ENCODE data around the gene SLFN12L.

SLFN12L gene

GRCh38 chr17:35559495-35560210, 22.2 kb upstream of the SLFN12L start:
- Histone ChIP-seq H3K9ac (ENCODE audit: low read length) (no peak overlapping the region), H3K27ac (ENCODE audit: low read depth, low read length) (no peak overlapping the region), H3K4me1 (ENCODE audit: control insufficient read depth, insufficient read depth, low read length) (no peaks in the 10 kb centered on the region), H3K36me3 (ENCODE audit: control insufficient read depth, insufficient read depth, low read length) (no peaks in the 10 kb centered on the region), H3K4me3 (ENCODE audit: low read length) (no peak overlapping the region), H3K27me3 (ENCODE audit: control insufficient read depth, insufficient read depth, low read length) (peaks cover 2% of the 10 kb centered on the region)

DNA sequence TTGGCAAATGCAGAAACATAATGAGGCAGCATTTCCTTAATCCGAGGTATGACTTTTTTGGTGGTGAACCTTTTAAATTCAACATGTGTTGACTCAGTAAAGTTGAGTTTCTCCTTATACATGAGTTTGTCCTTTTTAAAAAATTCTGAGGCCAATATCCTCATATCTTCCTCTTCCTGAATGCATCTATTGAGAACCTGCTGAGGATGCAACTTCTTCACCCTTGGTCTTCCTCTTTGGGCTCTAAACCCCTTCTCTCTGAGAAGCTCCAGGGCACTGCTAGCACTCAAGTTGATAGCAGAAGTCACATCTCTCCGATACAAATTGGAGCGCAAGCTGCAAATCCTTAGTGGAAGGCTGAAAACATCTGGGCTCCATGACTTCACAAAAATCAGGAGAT, 19.9 kb upstream of the SLFN12L start:
- Histone ChIP-seq H3K27ac (ENCODE audit: low read depth, low read length) (no peak overlapping the region), H3K4me3 (ENCODE audit: low read length) (no peak overlapping the region), H3K4me1 (ENCODE audit: control insufficient read depth, insufficient read depth, low read length) (no peaks in the 10 kb centered on the region), H3K9ac (ENCODE audit: low read length) (no peak overlapping the region), H3K27me3 (ENCODE audit: control insufficient read depth, insufficient read depth, low read length) (peaks cover 2% of the 10 kb centered on the region), H3K36me3 (ENCODE audit: control insufficient read depth, insufficient read depth, low read length) (no peaks in the 10 kb centered on the region)

DNA sequence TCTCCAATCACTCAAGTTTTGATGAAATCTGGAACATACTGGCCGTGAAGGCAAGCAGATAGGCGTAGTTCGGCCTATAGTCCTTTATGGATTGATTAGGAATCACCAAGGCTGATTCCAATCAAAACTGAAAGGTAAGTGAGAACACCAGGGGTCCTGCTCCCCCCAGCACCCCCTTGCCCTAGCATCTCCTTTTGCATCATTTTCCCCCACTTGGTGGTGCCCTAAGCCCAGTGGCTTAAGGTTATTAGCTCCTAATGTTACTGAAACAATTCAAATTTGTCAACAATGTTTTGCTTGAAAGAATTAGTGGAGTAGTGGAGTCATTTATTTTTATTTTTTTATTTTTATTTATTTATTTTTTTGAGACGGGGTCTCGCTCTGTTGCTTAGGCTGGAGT, 18.2 kb upstream of the SLFN12L start:
- Histone ChIP-seq H3K27ac (ENCODE audit: low read depth, low read length) (no peak overlapping the region), H3K27me3 (ENCODE audit: control insufficient read depth, insufficient read depth, low read length) (peaks cover 2% of the 10 kb centered on the region), H3K4me1 (ENCODE audit: control insufficient read depth, insufficient read depth, low read length) (no peaks in the 10 kb centered on the region), H3K36me3 (ENCODE audit: control insufficient read depth, insufficient read depth, low read length) (no peaks in the 10 kb centered on the region), H3K9ac (ENCODE audit: low read length) (no peak overlapping the region), H3K4me3 (ENCODE audit: low read length) (no peak overlapping the region)

DNA sequence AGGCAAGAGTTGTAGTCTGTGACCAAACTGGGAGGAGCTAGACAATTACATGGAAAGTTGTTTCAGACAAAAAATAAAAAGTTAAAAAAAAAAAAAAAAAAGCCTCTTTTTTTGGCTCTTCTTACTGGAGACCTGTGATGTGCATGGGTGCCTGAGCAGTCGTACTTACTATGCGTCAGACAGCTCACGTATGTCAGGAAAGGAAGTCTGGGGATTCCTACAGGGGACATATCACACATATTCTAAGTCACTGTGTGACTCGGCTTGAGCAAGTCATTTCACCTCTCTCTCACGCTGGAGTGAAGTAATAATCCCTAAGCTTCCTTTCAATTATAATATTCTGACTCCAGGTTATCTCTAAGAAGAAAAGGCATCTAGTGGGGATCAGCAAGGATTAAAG, 17.2 kb upstream of the SLFN12L start:
- Histone ChIP-seq H3K4me1 (ENCODE audit: control insufficient read depth, insufficient read depth, low read length) (no peaks in the 10 kb centered on the region), H3K4me3 (ENCODE audit: low read length) (no peak overlapping the region), H3K27ac (ENCODE audit: low read depth, low read length) (no peak overlapping the region), H3K9ac (ENCODE audit: low read length) (no peak overlapping the region), H3K27me3 (ENCODE audit: control insufficient read depth, insufficient read depth, low read length) (peaks cover 2% of the 10 kb centered on the region), H3K36me3 (ENCODE audit: control insufficient read depth, insufficient read depth, low read length) (no peaks in the 10 kb centered on the region)

GRCh38 chr17:35553310-35553709, 15.8 kb upstream of the SLFN12L start:
- Histone ChIP-seq H3K27me3 (ENCODE audit: control insufficient read depth, insufficient read depth, low read length) (peaks cover 2% of the 10 kb centered on the region), H3K27ac (ENCODE audit: low read depth, low read length) (no peak overlapping the region), H3K36me3 (ENCODE audit: control insufficient read depth, insufficient read depth, low read length) (no peaks in the 10 kb centered on the region), H3K4me1 (ENCODE audit: control insufficient read depth, insufficient read depth, low read length) (no peaks in the 10 kb centered on the region), H3K9ac (ENCODE audit: low read length) (no peak overlapping the region), H3K4me3 (ENCODE audit: low read length) (no peak overlapping the region)

DNA sequence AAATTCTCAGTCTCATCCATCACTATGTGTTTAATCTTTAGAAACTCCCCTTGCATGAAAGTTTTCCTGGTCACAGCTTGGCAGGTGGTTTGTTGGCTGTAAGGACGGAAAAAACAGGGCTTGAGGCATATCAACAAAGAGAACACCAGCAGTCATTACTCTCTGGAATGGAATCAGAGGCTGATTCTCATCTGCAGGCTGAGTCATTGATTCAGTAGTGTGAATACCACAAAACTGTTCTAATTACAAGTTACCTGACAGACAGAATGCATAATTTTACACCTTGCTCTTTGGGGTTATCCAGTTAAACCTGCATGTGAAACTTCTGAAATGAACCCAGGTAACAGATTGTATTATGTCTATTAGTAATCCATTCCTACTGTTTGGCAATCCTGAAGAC, 11.5 kb upstream of the SLFN12L start:
- no peak overlapping the region for H3K4me3 ChIP-seq (ENCODE audit: low read length)
- H3K9ac ChIP-seq (ENCODE audit: low read length): no peak overlapping the region
- no peaks in the 10 kb centered on the region for H3K36me3 ChIP-seq (ENCODE audit: control insufficient read depth, insufficient read depth, low read length)
- H3K4me1 ChIP-seq (ENCODE audit: control insufficient read depth, insufficient read depth, low read length): no peaks in the 10 kb centered on the region
- H3K27me3 ChIP-seq (ENCODE audit: control insufficient read depth, insufficient read depth, low read length): no peaks in the 10 kb centered on the region
- H3K27ac ChIP-seq (ENCODE audit: low read depth, low read length): no peak overlapping the region

DNA sequence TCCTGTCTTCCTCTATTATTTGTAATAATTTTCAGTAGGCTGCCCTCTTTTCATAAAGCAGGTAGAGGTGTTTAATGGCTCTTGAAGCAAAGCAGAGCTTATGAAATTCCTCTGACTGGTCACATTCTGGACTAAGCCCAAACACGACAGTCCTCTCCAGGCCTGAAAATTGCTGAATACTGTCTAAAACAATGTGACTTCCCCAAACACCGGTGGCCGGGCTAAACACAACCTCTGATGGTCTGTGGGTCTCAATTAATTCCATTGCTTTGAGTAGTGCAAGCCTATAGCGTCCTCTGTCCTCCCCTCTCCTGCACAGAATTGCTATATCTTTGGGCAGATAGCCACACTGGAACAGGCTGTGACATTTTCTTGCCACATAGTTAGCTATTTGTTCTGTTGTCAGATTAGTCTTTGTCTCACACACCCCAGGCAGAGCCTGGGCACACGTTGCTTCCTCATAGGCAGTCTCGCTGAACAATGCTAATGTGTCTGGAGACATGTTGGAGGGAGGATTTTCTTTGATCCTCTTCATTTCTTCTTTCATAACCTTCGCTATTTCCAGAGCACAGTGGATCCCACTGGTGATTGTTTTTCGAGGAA, 10.8 kb upstream of the SLFN12L start:
- no peak overlapping the region for H3K4me3 ChIP-seq (ENCODE audit: low read length)
- no peaks in the 10 kb centered on the region for H3K27me3 ChIP-seq (ENCODE audit: control insufficient read depth, insufficient read depth, low read length)
- H3K4me1 ChIP-seq (ENCODE audit: control insufficient read depth, insufficient read depth, low read length): no peaks in the 10 kb centered on the region
- no peaks in the 10 kb centered on the region for H3K36me3 ChIP-seq (ENCODE audit: control insufficient read depth, insufficient read depth, low read length)
- no peak overlapping the region for H3K27ac ChIP-seq (ENCODE audit: low read depth, low read length)
- no peak overlapping the region for H3K9ac ChIP-seq (ENCODE audit: low read length)

GRCh38 chr17:35546487-35546886, 9.0 kb upstream of the SLFN12L start:
- no peak overlapping the region for H3K9ac ChIP-seq (ENCODE audit: low read length)
- H3K4me1 ChIP-seq (ENCODE audit: control insufficient read depth, insufficient read depth, low read length): no peaks in the 10 kb centered on the region
- H3K27me3 ChIP-seq (ENCODE audit: control insufficient read depth, insufficient read depth, low read length): no peaks in the 10 kb centered on the region
- no peak overlapping the region for H3K4me3 ChIP-seq (ENCODE audit: low read length)
- no peaks in the 10 kb centered on the region for H3K36me3 ChIP-seq (ENCODE audit: control insufficient read depth, insufficient read depth, low read length)
- no peak overlapping the region for H3K27ac ChIP-seq (ENCODE audit: low read depth, low read length)

GRCh38 chr17:35545150-35545549, 7.7 kb upstream of the SLFN12L start:
- H3K27ac ChIP-seq (ENCODE audit: low read depth, low read length): no peak overlapping the region
- no peaks in the 10 kb centered on the region for H3K4me1 ChIP-seq (ENCODE audit: control insufficient read depth, insufficient read depth, low read length)
- no peaks in the 10 kb centered on the region for H3K36me3 ChIP-seq (ENCODE audit: control insufficient read depth, insufficient read depth, low read length)
- no peaks in the 10 kb centered on the region for H3K27me3 ChIP-seq (ENCODE audit: control insufficient read depth, insufficient read depth, low read length)
- no peak overlapping the region for H3K9ac ChIP-seq (ENCODE audit: low read length)
- no peak overlapping the region for H3K4me3 ChIP-seq (ENCODE audit: low read length)

DNA sequence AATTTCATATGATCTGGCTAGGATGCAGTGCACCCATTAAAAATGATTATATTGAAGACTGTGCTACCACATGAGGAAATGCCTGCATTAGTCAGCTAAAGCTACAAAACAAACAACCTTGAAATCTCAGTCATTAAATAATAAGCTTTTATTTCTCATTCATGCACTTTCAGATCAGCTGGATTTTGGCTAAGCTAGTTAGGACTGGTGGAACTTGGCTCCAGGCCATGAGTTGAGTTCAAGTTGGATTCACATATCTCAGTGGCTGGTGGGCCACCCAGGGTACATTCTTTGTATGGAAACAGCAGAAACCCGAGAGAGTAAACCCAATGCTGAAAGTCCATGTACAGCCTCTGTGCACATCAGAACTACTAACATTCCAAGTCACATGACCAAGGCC, 6.4 kb upstream of the SLFN12L start:
- no peaks in the 10 kb centered on the region for H3K36me3 ChIP-seq (ENCODE audit: control insufficient read depth, insufficient read depth, low read length)
- H3K4me1 ChIP-seq (ENCODE audit: control insufficient read depth, insufficient read depth, low read length): no peaks in the 10 kb centered on the region
- H3K27me3 ChIP-seq (ENCODE audit: control insufficient read depth, insufficient read depth, low read length): no peaks in the 10 kb centered on the region
- no peak overlapping the region for H3K27ac ChIP-seq (ENCODE audit: low read depth, low read length)
- H3K9ac ChIP-seq (ENCODE audit: low read length): no peak overlapping the region
- no peak overlapping the region for H3K4me3 ChIP-seq (ENCODE audit: low read length)

- no peaks in the 10 kb centered on the region for H3K36me3 ChIP-seq (ENCODE audit: control insufficient read depth, insufficient read depth, low read length)
- no peak overlapping the region for H3K27ac ChIP-seq (ENCODE audit: low read depth, low read length)
These were observed 5.5 kb upstream of the SLFN12L start for GRCh38 chr17:35542990-35543389.

DNA sequence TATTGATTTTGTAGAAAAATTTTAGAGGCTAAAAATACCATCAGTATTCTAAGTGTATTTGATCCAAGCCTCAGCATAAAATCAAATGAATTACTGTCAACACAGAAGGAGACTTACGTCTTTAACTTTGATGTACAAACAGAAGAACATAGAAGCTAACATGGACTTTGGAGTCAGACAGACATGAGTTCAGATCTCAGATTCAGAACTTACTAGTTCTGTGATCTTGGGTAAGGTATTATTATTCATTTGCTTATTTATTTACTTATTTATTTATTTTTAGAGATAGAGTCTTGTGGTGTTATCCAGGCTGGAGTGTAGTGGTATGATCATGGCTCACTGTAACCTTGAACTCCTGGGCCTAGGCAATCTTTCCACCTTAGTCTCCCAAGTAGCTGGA, 4.0 kb upstream of the SLFN12L start:
- Histone ChIP-seq H3K27ac (ENCODE audit: low read depth, low read length) (no peak overlapping the region), H3K4me1 (ENCODE audit: control insufficient read depth, insufficient read depth, low read length) (peaks cover 2% of the 10 kb centered on the region), H3K27me3 (ENCODE audit: control insufficient read depth, insufficient read depth, low read length) (no peaks in the 10 kb centered on the region), H3K9ac (ENCODE audit: low read length) (no peak overlapping the region), H3K4me3 (ENCODE audit: low read length) (no peak overlapping the region), H3K36me3 (ENCODE audit: control insufficient read depth, insufficient read depth, low read length) (no peaks in the 10 kb centered on the region)

More at GRCh38 chr17:35542990-35543389, 5.5 kb upstream of the SLFN12L start:
- Histone ChIP-seq H3K4me1 (ENCODE audit: control insufficient read depth, insufficient read depth, low read length) (peaks cover 2% of the 10 kb centered on the region), H3K4me3 (ENCODE audit: low read length) (no peak overlapping the region), H3K27me3 (ENCODE audit: control insufficient read depth, insufficient read depth, low read length) (no peaks in the 10 kb centered on the region), H3K9ac (ENCODE audit: low read length) (no peak overlapping the region)
